ENCODE measurements around the gene COL2A1.

COL2A1 gene

GRCh38 chr12:47947341-47947740 lies 56.9 kb downstream of the COL2A1 start:
- H3K4me3 ChIP-seq (ENCODE audit: low read depth, low read length, poor library complexity, severe bottlenecking), result no peak overlapping the region
- no peaks in the 10 kb centered on the region for H3K4me1 ChIP-seq (ENCODE audit: insufficient read depth, low read length, severe bottlenecking)
- H3K9me2 ChIP-seq (ENCODE audit: low read depth, low read length), result no peaks in the 10 kb centered on the region
- no peak for TF ChIP-seq EZH2 (IDR thresholded peaks at IDR 0.05; ENCODE audit: borderline replicate concordance, low read length)
- TF ChIP-seq CTCF (IDR thresholded peaks at IDR 0.05; ENCODE audit: low read length), result no peak
- H2AFZ ChIP-seq (ENCODE audit: low read length), result no peak overlapping the region
- no peak overlapping the region for H3K4me2 ChIP-seq (ENCODE audit: low read length)
- 0 out of 2 replicates have a peak, but pooled peaks cover 6% of the 10 kb centered on the region for H3K27me3 ChIP-seq (ENCODE audit: insufficient read depth, low read length)
- no peaks in the 10 kb centered on the region for H3F3A ChIP-seq (ENCODE audit: insufficient read depth, low read length)
- no peaks in the 10 kb centered on the region for H4K20me1 ChIP-seq (ENCODE audit: insufficient read depth, low read length)
- no peaks in the 10 kb centered on the region for H3K79me2 ChIP-seq (ENCODE audit: insufficient read depth, low read length)
- H3K36me3 ChIP-seq (ENCODE audit: insufficient read depth, low read length), result no peaks in the 10 kb centered on the region
- H3K9me3 ChIP-seq (ENCODE audit: low read length), result no peaks in the 10 kb centered on the region
- no peak overlapping the region for H3K9ac ChIP-seq (ENCODE audit: low read length)
- no peak overlapping the region for H3K27ac ChIP-seq (ENCODE audit: low read depth, low read length, poor library complexity, severe bottlenecking)

- H3K4me2 ChIP-seq (ENCODE audit: low read length), result no peak overlapping the region
- no peak overlapping the region for H3K4me3 ChIP-seq (ENCODE audit: low read depth, low read length, poor library complexity, severe bottlenecking)
- no peaks in the 10 kb centered on the region for H3K9me3 ChIP-seq (ENCODE audit: low read length)
- no peak overlapping the region for H3K27ac ChIP-seq (ENCODE audit: low read depth, low read length, poor library complexity, severe bottlenecking)
- no peaks in the 10 kb centered on the region for H3F3A ChIP-seq (ENCODE audit: insufficient read depth, low read length)
- H3K9ac ChIP-seq (ENCODE audit: low read length), result no peak overlapping the region
- H2AFZ ChIP-seq (ENCODE audit: low read length), result no peak overlapping the region
- H3K4me1 ChIP-seq (ENCODE audit: insufficient read depth, low read length, severe bottlenecking), result peaks cover 4% of the 10 kb centered on the region
- peaks cover 6% of the 10 kb centered on the region; the same call in 1 of the 2 replicates for H3K27me3 ChIP-seq (ENCODE audit: insufficient read depth, low read length)
- no peaks in the 10 kb centered on the region for H3K9me2 ChIP-seq (ENCODE audit: low read depth, low read length)
- H3K79me2 ChIP-seq (ENCODE audit: insufficient read depth, low read length), result no peaks in the 10 kb centered on the region
- no peaks in the 10 kb centered on the region for H4K20me1 ChIP-seq (ENCODE audit: insufficient read depth, low read length)
- no peak for TF ChIP-seq EZH2 (IDR thresholded peaks at IDR 0.05; ENCODE audit: borderline replicate concordance, low read length)
- no peak for TF ChIP-seq CTCF (IDR thresholded peaks at IDR 0.05; ENCODE audit: low read length)
- no peaks in the 10 kb centered on the region for H3K36me3 ChIP-seq (ENCODE audit: insufficient read depth, low read length)
Observed at GRCh38 chr12:47946413-47947323, 57.6 kb downstream of the COL2A1 start.

- no peak overlapping the region for H3K27ac ChIP-seq (ENCODE audit: low read depth, low read length, poor library complexity, severe bottlenecking)
- H3K4me1 ChIP-seq (ENCODE audit: insufficient read depth, low read length, severe bottlenecking), result peaks cover 4% of the 10 kb centered on the region
- no peaks in the 10 kb centered on the region for H4K20me1 ChIP-seq (ENCODE audit: insufficient read depth, low read length)
- peaks cover 6% of the 10 kb centered on the region; the same call in 1 of the 2 replicates for H3K27me3 ChIP-seq (ENCODE audit: insufficient read depth, low read length)
- no peaks in the 10 kb centered on the region for H3F3A ChIP-seq (ENCODE audit: insufficient read depth, low read length)
- H2AFZ ChIP-seq (ENCODE audit: low read length), result no peak overlapping the region
- no peak overlapping the region for H3K9ac ChIP-seq (ENCODE audit: low read length)
- H3K9me2 ChIP-seq (ENCODE audit: low read depth, low read length), result no peaks in the 10 kb centered on the region
- no peaks in the 10 kb centered on the region for H3K36me3 ChIP-seq (ENCODE audit: insufficient read depth, low read length)
- H3K4me2 ChIP-seq (ENCODE audit: low read length), result no peak overlapping the region
- TF ChIP-seq EZH2 (IDR thresholded peaks at IDR 0.05; ENCODE audit: borderline replicate concordance, low read length) (no peak), CTCF (IDR thresholded peaks at IDR 0.05; ENCODE audit: low read length) (no peak)
- H3K79me2 ChIP-seq (ENCODE audit: insufficient read depth, low read length), result no peaks in the 10 kb centered on the region
- H3K9me3 ChIP-seq (ENCODE audit: low read length), result no peaks in the 10 kb centered on the region
- H3K4me3 ChIP-seq (ENCODE audit: low read depth, low read length, poor library complexity, severe bottlenecking), result no peak overlapping the region
Observed at GRCh38 chr12:47945341-47945728, 58.9 kb downstream of the COL2A1 start.
